OCI-LY3 (cell line): ENCODE measurements around the gene SRP14.

Experiments used
- H2AFZ ChIP-seq: fragments of 200-600, 300-600 bp; shearing (Covaris generic); 2 replicates; pipeline ENCODE4 v1.6.0; 2014; ENCODE audit warnings: antibody characterized with exemption, low read depth, low read length
- H3K27ac ChIP-seq: fragments of 200-600, 300-600 bp; sonication (generic); 2 replicates; pipeline ENCODE4 v1.5.1; 2014; ENCODE audit warnings: mild to moderate bottlenecking, low read length, moderate library complexity, mixed read lengths
- H3K27me3 ChIP-seq: fragments of 200-600, 300-600 bp; sonication (generic); 2 replicates; pipeline ENCODE4 v1.6.1; 2014; ENCODE audit warnings: low read depth, low read length, mixed read lengths
- H3K36me3 ChIP-seq: fragments of 200-600, 300-600 bp; sonication (generic); replicated peaks from 2 replicates; pipeline ENCODE3; 2014; ENCODE audit warnings: low read depth, low read length, mixed read lengths
- H3K4me1 ChIP-seq: fragments of 300-600, 200-600 bp; sonication (generic); 2 replicates; pipeline ENCODE4 v1.6.1; 2014; ENCODE audit warnings: low read length, mixed read lengths
- H3K4me2 ChIP-seq: fragments of 200-600, 300-600 bp; sonication (generic); 2 replicates; pipeline ENCODE4 v1.6.1; 2014; ENCODE audit warnings: low read length, mixed read lengths
- H3K4me3 ChIP-seq: fragments of 300-600, 200-600 bp; sonication (generic); 2 replicates; pipeline ENCODE4 v1.5.1; 2014; ENCODE audit warnings: antibody characterized with exemption, mild to moderate bottlenecking, low read length, moderate library complexity
- H3K79me2 ChIP-seq: fragments of 300-600, 200-600 bp; shearing (Covaris generic); 2 replicates; pipeline ENCODE4 v1.6.1; 2014; ENCODE audit warnings: mild to moderate bottlenecking, low read length, mixed read lengths
- H3K9ac ChIP-seq: fragments of 300-600, 200-600 bp; shearing (Covaris generic); 2 replicates; pipeline ENCODE4 v1.6.0; 2014; ENCODE audit warnings: mild to moderate bottlenecking, low read length, moderate library complexity
- H3K9me3 ChIP-seq: fragments of 200-600, 300-600 bp; shearing (Covaris generic); 2 replicates; pipeline ENCODE4 v1.6.1; 2014; ENCODE audit warnings: low read length, mixed read lengths; ENCODE audit not compliant: insufficient read depth
- H4K20me1 ChIP-seq: fragments of 200-600, 300-600 bp; sonication (generic); 2 replicates; pipeline ENCODE4 v1.6.1; 2016; ENCODE audit warnings: low read length, mixed read lengths; ENCODE audit not compliant: insufficient read depth
- EZH2phosphoT487 ChIP-seq: fragments of 200-600 bp; shearing (Covaris generic); IDR thresholded peaks from 2 replicates; pipeline ENCODE4 v1.6.1; 2018; ENCODE audit warnings: antibody characterized with exemption, mixed run types, low read depth
- TF ChIP-seq, protein P1 (sequence below): fragments of 200-600, 300-600 bp; sonication (generic); IDR thresholded peaks from 2 replicates; pipeline ENCODE4 v1.5.1; 2014; ENCODE audit warnings: antibody characterized with exemption, low read length, low read depth

SRP14 gene

DNA sequence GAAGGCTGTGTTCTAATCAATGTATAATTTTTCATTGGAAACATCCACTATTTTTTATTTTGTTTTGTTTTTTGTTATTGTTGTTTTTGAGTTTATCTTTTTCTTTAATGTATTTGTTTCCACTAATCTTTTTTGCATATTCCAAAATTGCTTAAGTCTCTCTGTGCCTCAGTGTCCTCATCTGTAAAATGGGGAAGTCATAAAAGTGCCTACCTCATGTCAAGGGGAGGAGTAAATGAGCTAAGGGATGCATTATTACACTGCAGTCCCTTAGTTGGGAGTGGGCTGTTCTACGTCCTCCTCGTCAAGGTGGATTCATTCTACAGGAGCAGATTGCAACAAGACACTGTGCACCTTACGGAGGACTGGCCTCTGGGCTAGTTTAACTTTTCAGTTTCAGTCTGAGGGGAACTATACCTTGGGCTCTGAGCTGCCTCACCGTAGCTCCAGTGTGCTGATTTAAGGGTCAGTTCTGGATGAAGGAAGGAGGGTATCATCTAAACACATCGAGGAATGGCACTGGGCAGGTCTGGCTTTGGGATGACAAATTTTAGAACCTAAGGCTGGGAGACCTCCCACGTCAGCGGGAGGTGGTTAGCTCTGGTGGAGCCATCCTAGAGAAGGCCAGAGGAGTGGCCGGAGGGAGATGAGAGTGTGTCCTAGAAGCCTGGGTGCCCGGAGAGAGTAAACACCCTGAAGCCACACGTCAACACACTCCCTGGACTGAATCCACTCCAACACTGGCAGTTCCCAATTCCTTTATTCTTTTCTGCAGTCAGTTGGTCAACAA is 5.1 kb upstream of the SRP14 start:
- Histone ChIP-seq H3K4me1 (peaks cover 61% of the 10 kb centered on the region), H3K9me3 (no peaks in the 10 kb centered on the region), H3K79me2 (peaks cover 19% of the 10 kb centered on the region), H3K4me2 (peak overlapping the region; percentile 85), H3K9ac (peak overlapping the region; percentile 67), H2AFZ (no peak overlapping the region), H3K36me3 (no peaks in the 10 kb centered on the region), H3K27ac (peak overlapping the region; percentile 98), H3K27me3 (no peaks in the 10 kb centered on the region), H3K4me3 (peak overlapping the region; percentile 63), H4K20me1 (no peaks in the 10 kb centered on the region)
- TF ChIP-seq, protein P1, sequence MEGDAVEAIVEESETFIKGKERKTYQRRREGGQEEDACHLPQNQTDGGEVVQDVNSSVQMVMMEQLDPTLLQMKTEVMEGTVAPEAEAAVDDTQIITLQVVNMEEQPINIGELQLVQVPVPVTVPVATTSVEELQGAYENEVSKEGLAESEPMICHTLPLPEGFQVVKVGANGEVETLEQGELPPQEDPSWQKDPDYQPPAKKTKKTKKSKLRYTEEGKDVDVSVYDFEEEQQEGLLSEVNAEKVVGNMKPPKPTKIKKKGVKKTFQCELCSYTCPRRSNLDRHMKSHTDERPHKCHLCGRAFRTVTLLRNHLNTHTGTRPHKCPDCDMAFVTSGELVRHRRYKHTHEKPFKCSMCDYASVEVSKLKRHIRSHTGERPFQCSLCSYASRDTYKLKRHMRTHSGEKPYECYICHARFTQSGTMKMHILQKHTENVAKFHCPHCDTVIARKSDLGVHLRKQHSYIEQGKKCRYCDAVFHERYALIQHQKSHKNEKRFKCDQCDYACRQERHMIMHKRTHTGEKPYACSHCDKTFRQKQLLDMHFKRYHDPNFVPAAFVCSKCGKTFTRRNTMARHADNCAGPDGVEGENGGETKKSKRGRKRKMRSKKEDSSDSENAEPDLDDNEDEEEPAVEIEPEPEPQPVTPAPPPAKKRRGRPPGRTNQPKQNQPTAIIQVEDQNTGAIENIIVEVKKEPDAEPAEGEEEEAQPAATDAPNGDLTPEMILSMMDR, result no peak
- TF ChIP-seq EZH2phosphoT487, result no peak

- TF ChIP-seq, protein P1, result no peak
- TF ChIP-seq EZH2phosphoT487, result no peak
- peaks cover 51% of the 10 kb centered on the region for H3K4me1 ChIP-seq
These were observed 3.9 kb upstream of the SRP14 start for GRCh38 chr15:40042791-40043320.

DNA sequence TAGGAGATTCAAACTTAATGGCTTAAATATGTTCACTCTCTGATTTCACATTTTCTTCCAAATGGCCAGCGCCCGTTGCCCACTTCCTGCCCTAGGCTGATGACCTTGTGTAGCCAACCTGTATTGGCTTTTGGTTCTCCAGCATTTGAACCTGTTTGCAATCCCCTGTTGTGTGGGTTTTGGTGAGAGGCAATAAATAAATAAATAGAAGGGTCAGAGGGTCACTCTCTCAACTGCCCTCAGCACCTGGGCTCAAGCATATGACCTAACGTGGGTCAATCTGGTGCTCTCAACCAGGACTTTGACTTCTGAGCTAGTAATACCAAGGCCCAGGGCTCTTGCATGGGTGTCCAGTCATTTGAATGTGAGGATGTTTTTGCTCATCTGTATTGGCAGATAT is 1.8 kb upstream of the SRP14 start:
- Histone ChIP-seq H3K4me3 (no peak overlapping the region), H3K4me2 (peak overlapping the region; percentile 83; the same call in 1 of the 2 replicates)

More at GRCh38 chr15:40042791-40043320, 3.9 kb upstream of the SRP14 start:
- Histone ChIP-seq H3K4me2 (no peak overlapping the region), H3K27ac (no peak overlapping the region), H2AFZ (no peak overlapping the region), H4K20me1 (peaks cover 6% of the 10 kb centered on the region; the same call in 1 of the 2 replicates), H3K27me3 (no peaks in the 10 kb centered on the region), H3K79me2 (peaks cover 31% of the 10 kb centered on the region), H3K4me3 (no peak overlapping the region), H3K9me3 (no peaks in the 10 kb centered on the region), H3K36me3 (peaks cover 4% of the 10 kb centered on the region), H3K9ac (no peak overlapping the region)

DNA sequence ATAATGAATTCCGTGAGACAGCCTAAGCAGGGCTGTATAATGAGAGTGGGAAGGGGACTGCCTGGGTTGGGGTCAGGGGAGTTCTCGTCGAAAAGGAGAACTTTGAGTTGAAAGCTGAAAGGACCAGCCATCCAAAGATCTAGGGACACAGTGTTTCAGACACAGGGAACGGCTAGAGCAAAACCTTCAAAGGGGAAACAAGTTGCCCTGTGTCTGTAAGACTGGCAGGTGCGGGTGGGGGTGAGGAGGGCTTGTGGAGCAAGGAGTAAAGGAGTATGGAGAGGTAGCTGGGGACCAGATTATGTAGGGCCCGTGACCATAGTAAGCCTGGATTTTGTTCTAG is 1.3 kb upstream of the SRP14 start:
- Histone ChIP-seq H3K27ac (peak overlapping the region; percentile 29), H3K4me2 (peak overlapping the region; percentile 83), H3K9ac (peak overlapping the region; percentile 46), H3K27me3 (no peaks in the 10 kb centered on the region), H3K4me1 (peaks cover 29% of the 10 kb centered on the region), H3K9me3 (no peaks in the 10 kb centered on the region), H3K4me3 (peak overlapping the region; percentile 87), H2AFZ (no peak overlapping the region), H3K79me2 (peaks cover 36% of the 10 kb centered on the region), H4K20me1 (peaks cover 7% of the 10 kb centered on the region; the same call in 1 of the 2 replicates), H3K36me3 (peaks cover 22% of the 10 kb centered on the region)
- TF ChIP-seq, protein P1, result no peak
- no peak for TF ChIP-seq EZH2phosphoT487

More for the DNA sequence above, 1.8 kb upstream of the SRP14 start:
- TF ChIP-seq, protein P1, result no peak
- TF ChIP-seq EZH2phosphoT487, result no peak
- Histone ChIP-seq H3K4me1 (peaks cover 34% of the 10 kb centered on the region), H3K27me3 (no peaks in the 10 kb centered on the region), H4K20me1 (peaks cover 7% of the 10 kb centered on the region; the same call in 1 of the 2 replicates), H2AFZ (no peak overlapping the region), H3K36me3 (peaks cover 18% of the 10 kb centered on the region), H3K79me2 (peaks cover 36% of the 10 kb centered on the region), H3K9ac (no peak overlapping the region), H3K9me3 (no peaks in the 10 kb centered on the region), H3K27ac (no peak overlapping the region)
